Measurements from ENCODE around the gene PPCDC.

DNA sequence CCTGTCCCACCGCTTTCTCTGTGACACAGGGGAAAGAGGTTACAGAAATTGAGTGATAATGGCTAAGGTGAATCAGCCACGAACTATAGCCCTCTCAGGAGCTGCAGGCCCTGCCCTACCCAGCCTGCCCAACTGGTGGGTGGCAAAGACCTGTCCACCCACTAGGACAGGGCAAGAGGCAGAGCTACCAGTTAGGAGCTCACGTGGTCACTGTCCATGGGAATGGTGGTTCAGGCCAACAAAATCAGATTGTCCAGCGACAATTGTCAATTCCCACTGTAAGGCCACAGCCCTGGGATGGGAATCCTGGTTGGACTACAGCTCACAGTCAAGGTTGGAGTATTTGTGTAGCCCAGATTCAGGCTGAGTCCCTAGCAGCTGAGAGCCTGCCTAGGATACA, 75.0 kb downstream of the PPCDC start:
- TF ChIP-seq, protein P1, sequence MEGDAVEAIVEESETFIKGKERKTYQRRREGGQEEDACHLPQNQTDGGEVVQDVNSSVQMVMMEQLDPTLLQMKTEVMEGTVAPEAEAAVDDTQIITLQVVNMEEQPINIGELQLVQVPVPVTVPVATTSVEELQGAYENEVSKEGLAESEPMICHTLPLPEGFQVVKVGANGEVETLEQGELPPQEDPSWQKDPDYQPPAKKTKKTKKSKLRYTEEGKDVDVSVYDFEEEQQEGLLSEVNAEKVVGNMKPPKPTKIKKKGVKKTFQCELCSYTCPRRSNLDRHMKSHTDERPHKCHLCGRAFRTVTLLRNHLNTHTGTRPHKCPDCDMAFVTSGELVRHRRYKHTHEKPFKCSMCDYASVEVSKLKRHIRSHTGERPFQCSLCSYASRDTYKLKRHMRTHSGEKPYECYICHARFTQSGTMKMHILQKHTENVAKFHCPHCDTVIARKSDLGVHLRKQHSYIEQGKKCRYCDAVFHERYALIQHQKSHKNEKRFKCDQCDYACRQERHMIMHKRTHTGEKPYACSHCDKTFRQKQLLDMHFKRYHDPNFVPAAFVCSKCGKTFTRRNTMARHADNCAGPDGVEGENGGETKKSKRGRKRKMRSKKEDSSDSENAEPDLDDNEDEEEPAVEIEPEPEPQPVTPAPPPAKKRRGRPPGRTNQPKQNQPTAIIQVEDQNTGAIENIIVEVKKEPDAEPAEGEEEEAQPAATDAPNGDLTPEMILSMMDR (IDR thresholded peaks at IDR 0.05) = no peak
- no peak for TF ChIP-seq POLR2A (IDR thresholded peaks at IDR 0.05)
